ENCODE data around the gene HDAC4. TPM values are rescaled to one million over a fixed set of nuclear protein-coding genes. Genes with fewer than 3 reads are reported as not detected.

Gene HDAC4
- total RNA-seq, 1 experiment from 2014 or later: 61.5 TPM

GRCh38 chr2:239028253-239028619 is 372.6 kb downstream of the HDAC4 start:
- BruUV-seq (replicated peaks): no TSS peak
- Histone ChIP-seq H3K4me2 (no peak overlapping the region), H3K27ac (no peak overlapping the region)

GRCh38 chr2:239027391-239028252 is 373.2 kb downstream of the HDAC4 start:
- Histone ChIP-seq H3K79me2 (ENCODE audit: low read depth) (no peaks in the 10 kb centered on the region), H3K9me2 (ENCODE audit: insufficient read depth) (no peaks in the 10 kb centered on the region), H3K4me3 (no peak overlapping the region), H3K27me3 (ENCODE audit: insufficient read depth, low read depth) (peaks cover 98% of the 10 kb centered on the region), H3K9me3 (ENCODE audit: insufficient read depth, low read depth) (no peaks in the 10 kb centered on the region), H3F3A (ENCODE audit: insufficient read depth, low read depth) (no peaks in the 10 kb centered on the region), H3K4me1 (replicated peaks; ENCODE audit: insufficient read depth) (no peaks in the 10 kb centered on the region), H3K4me2 (no peak overlapping the region), H4K20me1 (ENCODE audit: insufficient read depth) (0 out of 2 replicates have a peak, but pooled peaks cover 3% of the 10 kb centered on the region), H3K36me3 (ENCODE audit: low read depth) (no peaks in the 10 kb centered on the region), H2AFZ (no peak overlapping the region), H3K27ac (no peak overlapping the region)
- DNase-seq: no peak
- CTCF ChIA-PET: interaction anchor here (0.6 kb wide), 1 partner anchor 318 kb away, joined by 4 read pairs; no protein-coding TSS in a partner anchor
- BruUV-seq (replicated peaks): no TSS peak
- POLR2A ChIA-PET (ENCODE audit: unreplicated experiment): no interaction called here
- intact Hi-C loops (cut with micrococcal nuclease; ENCODE audit: unreplicated experiment): no loop called here
- TF ChIP-seq EZH2 (IDR thresholded peaks at IDR 0.05; ENCODE audit: low read depth) (no peak), CTCF (conservative IDR thresholded peaks at IDR 0.05) (no peak)

More at GRCh38 chr2:239028253-239028619, 372.6 kb downstream of the HDAC4 start:
- DNase-seq: no peak
- intact Hi-C loops (cut with micrococcal nuclease; ENCODE audit: unreplicated experiment): no loop called here
- H3K27me3 ChIP-seq (ENCODE audit: insufficient read depth, low read depth): peaks cover 98% of the 10 kb centered on the region
- POLR2A ChIA-PET (ENCODE audit: unreplicated experiment): no interaction called here
- H3F3A ChIP-seq (ENCODE audit: insufficient read depth, low read depth): no peaks in the 10 kb centered on the region
- H3K36me3 ChIP-seq (ENCODE audit: low read depth): no peaks in the 10 kb centered on the region
- no peak overlapping the region for H3K4me3 ChIP-seq
- no peaks in the 10 kb centered on the region for H3K9me2 ChIP-seq (ENCODE audit: insufficient read depth)
- no peaks in the 10 kb centered on the region for H3K4me1 ChIP-seq (replicated peaks; ENCODE audit: insufficient read depth)
- no peak overlapping the region for H2AFZ ChIP-seq
- no peaks in the 10 kb centered on the region for H3K9me3 ChIP-seq (ENCODE audit: insufficient read depth, low read depth)
- TF ChIP-seq EZH2 (IDR thresholded peaks at IDR 0.05; ENCODE audit: low read depth) (no peak), CTCF (conservative IDR thresholded peaks at IDR 0.05) (no peak)
- 0 out of 2 replicates have a peak, but pooled peaks cover 3% of the 10 kb centered on the region for H4K20me1 ChIP-seq (ENCODE audit: insufficient read depth)
- CTCF ChIA-PET: no interaction called here
- H3K79me2 ChIP-seq (ENCODE audit: low read depth): no peaks in the 10 kb centered on the region

DNA sequence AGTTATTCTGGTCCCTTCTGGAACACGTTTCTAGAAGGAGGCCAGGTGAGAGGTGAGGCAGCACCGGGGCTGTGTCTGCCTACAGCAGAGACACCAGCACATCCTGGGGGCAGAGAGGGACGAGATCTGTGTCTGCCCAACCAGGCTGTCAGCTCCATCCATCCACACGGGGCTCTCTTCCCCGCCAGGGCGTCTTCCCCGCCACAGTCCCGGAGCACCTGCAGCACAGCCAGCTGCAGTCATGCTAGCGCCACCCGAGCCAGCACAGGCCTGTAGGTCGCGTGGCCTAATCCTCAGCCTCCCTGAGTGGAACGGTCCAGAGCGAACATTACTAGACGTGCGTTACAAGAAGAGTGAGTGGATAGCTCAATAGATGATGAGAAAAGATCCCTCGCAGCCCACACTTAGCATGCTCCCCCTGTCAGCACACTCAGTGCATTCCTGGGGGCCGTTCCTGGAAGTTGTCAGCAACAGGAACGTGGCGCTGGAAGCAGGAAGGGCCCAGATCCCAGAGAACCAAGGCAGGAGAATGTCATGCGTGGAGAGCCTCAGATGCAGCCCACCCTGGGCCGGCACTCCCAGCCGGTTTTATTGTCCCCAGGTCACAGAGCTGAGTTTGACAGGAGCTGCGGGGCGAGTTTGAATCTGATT is 374.0 kb downstream of the HDAC4 start:
- DNase-seq: no peak
- Histone ChIP-seq H3K27me3 (ENCODE audit: insufficient read depth, low read depth) (peaks cover 98% of the 10 kb centered on the region), H3K27ac (no peak overlapping the region), H3K4me2 (no peak overlapping the region), H3K9me3 (ENCODE audit: insufficient read depth, low read depth) (no peaks in the 10 kb centered on the region), H3K4me1 (replicated peaks; ENCODE audit: insufficient read depth) (no peaks in the 10 kb centered on the region), H3K9me2 (ENCODE audit: insufficient read depth) (no peaks in the 10 kb centered on the region), H3K79me2 (ENCODE audit: low read depth) (no peaks in the 10 kb centered on the region), H2AFZ (no peak overlapping the region), H3K36me3 (ENCODE audit: low read depth) (no peaks in the 10 kb centered on the region), H4K20me1 (ENCODE audit: insufficient read depth) (0 out of 2 replicates have a peak, but pooled peaks cover 3% of the 10 kb centered on the region), H3K4me3 (no peak overlapping the region), H3F3A (ENCODE audit: insufficient read depth, low read depth) (no peaks in the 10 kb centered on the region)
- ChIA-PET CTCF (interaction anchor here (0.6 kb wide), 2 partner anchors 317 to 849 kb away, joined by 4 to 7 read pairs; no protein-coding TSS in a partner anchor), POLR2A (ENCODE audit: unreplicated experiment) (no interaction called here)
- intact Hi-C loops (cut with micrococcal nuclease; ENCODE audit: unreplicated experiment): no loop called here
- no peak for TF ChIP-seq EZH2 (IDR thresholded peaks at IDR 0.05; ENCODE audit: low read depth)
- no peak for TF ChIP-seq CTCF (conservative IDR thresholded peaks at IDR 0.05)
- BruUV-seq (replicated peaks): no TSS peak
